Common myeloid progenitor, CD34-positive (primary cell): ENCODE measurements around the gene CMTR1.

Experiments
- CTCF ChIA-PET: fragments of 350-600 bp; sonication (Branson Sonifier 250); formaldehyde crosslinking; loops from one replicate; lab custom pipeline; 2021; ENCODE audit warnings: antibody characterized with exemption; lab: Charles Lee
- POLR2A ChIA-PET: fragments of 350-600 bp; sonication (Branson Sonifier 250); formaldehyde crosslinking; loops from one replicate; lab custom pipeline; 2021; ENCODE audit warnings: antibody characterized with exemption; lab: Charles Lee
- DNase-seq, 3 donors: peaks; one replicate each; pipeline versions ENCODE4 v3.0.0 to v3.0.0-alpha.2; 2013
- H3K27ac ChIP-seq, 2 experiments: 1 replicate in 1 of 2; 2 replicates in 1 of 2; pipeline ENCODE4 v1.7.0; 2013; ENCODE audit warnings: inconsistent platforms in 2 of 2, low read length in 2 of 2, mild to moderate bottlenecking in 2 of 2, low read depth in 1 of 2, moderate library complexity in 1 of 2; ENCODE audit not compliant: severe bottlenecking in 2 of 2, insufficient read depth in 1 of 2, poor library complexity in 1 of 2
- H3K27me3 ChIP-seq, 5 experiments: replicated peaks in 2 of 5; 1 replicate in 3 of 5; 2 replicates in 2 of 5; pipeline versions ENCODE4 v1.6.1 to v1.7.0; 2013; ENCODE audit warnings: low read length in 4 of 5, mild to moderate bottlenecking in 2 of 5, moderate library complexity in 2 of 5, inconsistent platforms in 1 of 5; ENCODE audit not compliant: insufficient read depth in 5 of 5, control insufficient read depth in 4 of 5
- H3K36me3 ChIP-seq, 4 experiments: 1 replicate in 2 of 4; 2 replicates in 2 of 4; pipeline versions ENCODE4 v1.6.1 to v1.7.0; 2013; ENCODE audit warnings: low read length in 3 of 4, control low read depth in 1 of 4, mild to moderate bottlenecking in 1 of 4; ENCODE audit not compliant: control insufficient read depth in 4 of 4, insufficient read depth in 4 of 4
- H3K4me1 ChIP-seq, 4 experiments: 1 replicate in 3 of 4; 2 replicates in 1 of 4; pipeline versions ENCODE4 v1.6.1 to v1.7.1; 2013; ENCODE audit warnings: low read length in 3 of 4, mild to moderate bottlenecking in 3 of 4, control low read depth in 1 of 4, inconsistent platforms in 1 of 4, moderate library complexity in 1 of 4; ENCODE audit not compliant: control insufficient read depth in 4 of 4, insufficient read depth in 4 of 4; ENCODE audit errors: control extremely low read depth in 1 of 4
- H3K4me3 ChIP-seq, 7 experiments: 1 replicate in 4 of 7; 2 replicates in 3 of 7; pipeline versions ENCODE4 v1.5.1 to v1.7.0; 2013; ENCODE audit warnings: mild to moderate bottlenecking in 7 of 7, low read length in 6 of 7, moderate library complexity in 6 of 7, inconsistent platforms in 2 of 7, low read depth in 2 of 7, control low read depth in 1 of 7; ENCODE audit not compliant: insufficient read depth in 4 of 7, control insufficient read depth in 1 of 7; ENCODE audit errors: extremely low read depth in 1 of 7
- H3K9me3 ChIP-seq, 5 experiments: 1 replicate in 4 of 5; 2 replicates in 1 of 5; pipeline versions ENCODE4 v1.6.1 to v1.7.1; 2013; ENCODE audit warnings: low read length in 4 of 5, mild to moderate bottlenecking in 2 of 5, inconsistent platforms in 1 of 5, low read depth in 1 of 5, moderate library complexity in 1 of 5; ENCODE audit not compliant: control insufficient read depth in 4 of 5, insufficient read depth in 2 of 5; ENCODE audit errors: control extremely low read depth in 1 of 5
- WGBS: methylation state at CpG from one replicate; pipeline ENCODE4 v1.1.5; 2013; ENCODE audit not compliant: insufficient coverage; 5-methylcytosine and 5-hydroxymethylcytosine counted together

CMTR1 gene

GRCh38 chr6:37511201-37511600 is 78.2 kb downstream of the CMTR1 start:
- no peaks in the 10 kb centered on the region for H3K9me3 ChIP-seq
- WGBS: 92% methylated on average over 5 of the region's 5 CpGs
- H3K27ac ChIP-seq: no peak overlapping the region
- ChIA-PET CTCF (no interaction called here), POLR2A (no interaction called here)
- no peaks in the 10 kb centered on the region for H3K36me3 ChIP-seq
- H3K27me3 ChIP-seq: peaks cover 0 to 38% (median 0%) of the 10 kb centered on the region in 5 experiments
- DNase-seq: no peak
- H3K4me1 ChIP-seq: peaks cover 2 to 22% (median 16%) of the 10 kb centered on the region in 4 experiments
- H3K4me3 ChIP-seq: no peak overlapping the region

- 85% methylated on average over 16 of the region's 16 CpGs for WGBS
- POLR2A ChIA-PET: interaction anchor here (1.0 kb wide), 1 partner anchor 14 kb away, joined by 3 read pairs; no protein-coding TSS in a partner anchor
Observed at GRCh38 chr6:37511910-37512399, 78.9 kb downstream of the CMTR1 start.

DNA sequence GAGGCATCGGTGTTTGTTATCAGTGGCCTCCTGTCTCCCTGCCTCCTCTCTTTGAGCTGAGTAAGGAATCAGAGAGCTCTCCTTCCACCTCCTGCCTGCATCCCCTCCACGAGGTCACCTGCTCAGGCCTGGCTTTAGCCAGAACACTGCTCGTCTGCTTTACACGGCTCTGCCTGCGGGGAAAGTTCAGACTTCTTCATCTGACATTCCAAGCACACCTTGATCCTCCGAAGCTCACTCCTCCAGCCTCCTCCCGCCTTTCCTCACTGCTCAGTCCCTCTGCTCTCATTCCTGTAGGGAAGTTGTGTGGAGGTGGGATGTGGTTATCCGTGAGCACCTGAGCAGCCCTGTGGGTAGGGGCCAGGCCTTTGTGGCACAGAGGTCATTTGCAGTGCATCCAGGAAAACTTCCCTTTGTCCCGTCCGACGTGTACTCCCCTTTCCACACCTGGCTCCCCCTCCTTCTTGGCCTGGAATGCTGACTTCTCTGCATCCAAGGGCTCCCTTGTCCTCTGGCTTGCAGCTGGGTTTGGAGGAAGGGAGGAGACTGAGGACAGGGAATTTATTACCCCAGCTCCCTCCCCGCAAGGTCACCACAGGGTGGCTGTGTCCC is 79.5 kb downstream of the CMTR1 start:
- Histone ChIP-seq H3K4me3 (no peak overlapping the region), H3K36me3 (no peaks in the 10 kb centered on the region), H3K4me1 (peaks cover 5 to 36% (median 29%) of the 10 kb centered on the region in 4 experiments), H3K27ac (no peak overlapping the region), H3K9me3 (no peaks in the 10 kb centered on the region), H3K27me3 (peaks cover 0 to 38% (median 0%) of the 10 kb centered on the region in 5 experiments)
- ChIA-PET POLR2A (interaction anchor here (1.0 kb wide), 1 partner anchor 15 kb away, joined by 3 read pairs; no protein-coding TSS in a partner anchor), CTCF (interaction anchor here (0.9 to 1.1 kb wide), 2 partner anchors 9 to 20 kb away, joined by 3 to 4 read pairs; no protein-coding TSS in a partner anchor)
- DNase-seq: no peak
- 88% methylated on average over 10 of the region's 12 CpGs for WGBS

More at GRCh38 chr6:37511910-37512399, 78.9 kb downstream of the CMTR1 start:
- peaks cover 0 to 38% (median 0%) of the 10 kb centered on the region in 5 experiments for H3K27me3 ChIP-seq
- H3K36me3 ChIP-seq: no peaks in the 10 kb centered on the region
- peaks cover 2 to 30% (median 23%) of the 10 kb centered on the region in 4 experiments for H3K4me1 ChIP-seq
- no peaks in the 10 kb centered on the region for H3K9me3 ChIP-seq
- CTCF ChIA-PET: interaction anchor here (0.9 kb wide), 1 partner anchor 20 kb away, joined by 4 read pairs; no protein-coding TSS in a partner anchor
- no peak overlapping the region for H3K27ac ChIP-seq
- no peak for DNase-seq
- no peak overlapping the region for H3K4me3 ChIP-seq

DNA sequence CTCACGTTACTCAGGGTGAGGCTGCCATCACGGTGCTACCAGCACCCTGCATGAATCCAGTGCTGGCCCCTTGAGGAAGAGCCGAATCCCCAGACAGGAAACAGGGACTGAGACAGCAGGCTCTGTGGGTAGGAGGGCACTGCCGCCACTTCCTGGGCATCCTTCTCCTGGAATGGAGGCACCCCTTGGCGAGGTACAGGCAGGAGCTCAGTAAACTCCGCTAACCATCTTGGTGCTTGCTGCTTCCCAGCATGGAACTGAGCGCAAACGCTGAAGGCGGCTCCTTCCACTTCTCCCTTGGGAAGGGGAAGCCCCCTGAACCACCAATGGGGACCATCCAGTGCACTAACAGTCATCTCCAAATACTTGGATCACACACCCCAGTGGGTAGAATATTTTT is 80.1 kb downstream of the CMTR1 start:
- Histone ChIP-seq H3K9me3 (no peaks in the 10 kb centered on the region), H3K27ac (no peak overlapping the region), H3K4me3 (no peak overlapping the region), H3K4me1 (peaks cover 10 to 42% (median 35%) of the 10 kb centered on the region in 4 experiments), H3K27me3 (peaks cover 0 to 40% (median 0%) of the 10 kb centered on the region in 5 experiments), H3K36me3 (no peaks in the 10 kb centered on the region)
- WGBS: 70% methylated on average over 9 of the region's 9 CpGs
- ChIA-PET POLR2A (no interaction called here), CTCF (interaction anchor here (1.1 kb wide), 1 partner anchor 9 kb away, joined by 3 read pairs; no protein-coding TSS in a partner anchor)
- DNase-seq: no peak

DNA sequence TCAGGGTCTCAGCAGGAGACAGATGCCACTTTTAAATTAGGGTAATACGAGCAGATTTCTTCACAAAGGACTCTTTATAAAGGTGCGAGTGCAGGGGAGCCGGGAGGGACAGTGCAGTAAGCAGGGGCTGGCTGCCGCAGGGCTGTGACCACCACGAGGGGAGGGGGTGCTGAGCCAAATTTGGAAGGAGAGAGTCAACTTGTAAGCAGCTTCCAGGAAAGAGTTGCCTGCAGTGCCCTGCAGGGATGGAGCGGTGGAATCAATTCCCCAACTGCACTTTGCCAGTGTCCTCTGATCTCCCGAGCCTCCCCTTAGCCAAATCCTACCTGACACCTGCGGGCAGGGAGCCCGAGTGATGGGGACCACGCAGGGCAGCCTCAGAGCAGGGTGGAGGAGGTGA is 80.6 kb downstream of the CMTR1 start:
- POLR2A ChIA-PET: no interaction called here
- no peaks in the 10 kb centered on the region for H3K36me3 ChIP-seq
- CTCF ChIA-PET: interaction anchor here (1.0 to 1.1 kb wide), 2 partner anchors 10 to 34 kb away, joined by 3 read pairs; no protein-coding TSS in a partner anchor
- H3K4me3 ChIP-seq: no peak overlapping the region
- DNase-seq: no peak
- H3K4me1 ChIP-seq: peaks cover 10 to 45% (median 38%) of the 10 kb centered on the region in 4 experiments
- peaks cover 0 to 44% (median 0%) of the 10 kb centered on the region in 5 experiments for H3K27me3 ChIP-seq
- WGBS: 62% methylated on average over 5 of the region's 10 CpGs
- no peaks in the 10 kb centered on the region for H3K9me3 ChIP-seq
- H3K27ac ChIP-seq: no peak overlapping the region

- Histone ChIP-seq H3K4me3 (no peak overlapping the region), H3K4me1 (peaks cover 10 to 45% (median 38%) of the 10 kb centered on the region in 4 experiments), H3K9me3 (peaks cover 0 to 5% (median 0%) of the 10 kb centered on the region in 5 experiments), H3K27me3 (peaks cover 0 to 51% (median 0%) of the 10 kb centered on the region in 5 experiments), H3K36me3 (no peaks in the 10 kb centered on the region), H3K27ac (no peak overlapping the region)
- DNase-seq: no peak
- ChIA-PET POLR2A (interaction anchor here (0.5 kb wide), 1 partner anchor 1146 kb away, joined by 3 read pairs; no protein-coding TSS in a partner anchor), CTCF (interaction anchor here (1.0 to 3.0 kb wide), 2 partner anchors 22 to 33 kb away, joined by 3 to 9 read pairs; no protein-coding TSS in a partner anchor)
- 69% methylated on average over 5 of the region's 5 CpGs for WGBS
Observed at GRCh38 chr6:37514321-37514771, 81.3 kb downstream of the CMTR1 start.
